Measurements from ENCODE around the gene UBE2I.

DNA sequence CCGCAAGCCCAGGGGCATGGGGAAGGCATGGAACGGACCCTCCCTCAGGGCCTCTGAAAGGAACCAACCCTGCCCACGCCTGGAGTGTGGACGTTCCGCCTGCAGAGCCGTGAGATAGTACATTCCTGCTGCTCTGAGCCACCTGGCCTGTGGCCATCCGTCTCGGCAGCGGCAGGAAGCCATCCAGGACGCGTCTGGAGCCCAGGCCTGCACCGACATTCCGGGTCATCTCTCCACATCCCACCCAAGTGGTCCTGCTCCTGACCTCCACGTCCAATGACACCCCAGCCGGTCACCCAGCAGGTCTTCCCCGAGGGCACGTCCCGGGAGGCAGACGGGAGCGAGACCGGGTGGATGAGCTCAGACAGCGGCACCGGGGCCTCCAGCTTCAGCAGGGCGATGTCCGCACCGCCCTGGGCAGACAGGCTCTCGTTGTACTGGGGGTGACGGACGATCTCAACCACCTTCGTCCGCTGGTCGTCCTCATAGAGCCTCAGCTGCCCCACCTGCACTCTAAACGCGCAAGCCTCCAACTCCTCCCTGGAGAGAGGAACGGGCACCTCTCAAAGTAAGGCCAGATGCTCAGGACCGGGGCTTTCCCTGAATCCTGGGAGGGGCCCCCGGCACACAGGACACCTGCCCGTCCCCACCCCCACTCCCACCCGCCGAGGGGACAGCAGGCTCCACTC is 21.3 kb upstream of the UBE2I start:
- no peak for TF ChIP-seq POLR2AphosphoS5 (IDR thresholded peaks at IDR 0.05; ENCODE audit: borderline replicate concordance, low read depth, low read length)
- TF ChIP-seq EZH2 (IDR thresholded peaks at IDR 0.05), result no peak
- no peak for TF ChIP-seq FOXP2 (optimal IDR thresholded peaks at IDR 0.05; ENCODE audit: control extremely low read depth, extremely low read length, insufficient read depth)

All from SK-N-MC (cell line).